Natural killer cell (primary cell): Measurements from ENCODE around the gene WDR77. TPM values are rescaled to one million over a fixed set of nuclear protein-coding genes. Genes with fewer than 3 reads are reported as not detected.

Source experiments
- ATAC-seq, 3 donors: fragments of 150-1000 bp in 2 of 3; fragments of 200-7000 bp in 1 of 3; cut with Tn5 transposase; 1 replicate in 1 of 3; 2 replicates in 2 of 3; pipeline ENCODE4 v1.10.0; 2021; ENCODE audit warnings: mild to moderate bottlenecking in 2 of 3, moderate library complexity in 2 of 3
- DNase-seq, 2 donors: peaks; one replicate each; pipeline versions ENCODE4 v3.0.0 to v3.0.0-alpha.2; 2013 to 2021; ENCODE audit warnings: mixed read lengths in 1 of 2
- H3K27ac ChIP-seq: one replicate; pipeline ENCODE4 v1.5.1; 2013; ENCODE audit warnings: mild to moderate bottlenecking, low read length
- H3K27me3 ChIP-seq: one replicate; pipeline ENCODE4 v1.6.1; 2013; ENCODE audit warnings: low read length; ENCODE audit not compliant: control insufficient read depth, insufficient read depth
- H3K36me3 ChIP-seq: one replicate; pipeline ENCODE4 v1.6.1; 2013; ENCODE audit warnings: low read length; ENCODE audit not compliant: control insufficient read depth, insufficient read depth
- H3K4me1 ChIP-seq: one replicate; pipeline ENCODE4 v1.6.1; 2013; ENCODE audit warnings: low read length; ENCODE audit not compliant: control insufficient read depth, insufficient read depth
- H3K4me3 ChIP-seq: one replicate; pipeline ENCODE4 v1.5.1; 2013; ENCODE audit warnings: low read length
- H3K9me3 ChIP-seq: one replicate; pipeline ENCODE4 v1.6.1; 2013; ENCODE audit warnings: low read length; ENCODE audit not compliant: control insufficient read depth, insufficient read depth
- H3K27ac Mint-ChIP-seq, 2 donors: one replicate each; pipeline ENCODE4 v1.8.0; 2022; ENCODE audit warnings: mild to moderate bottlenecking in 2 of 2, mixed read lengths in 2 of 2, moderate library complexity in 1 of 2
- H3K27me3 Mint-ChIP-seq, 2 donors: one replicate each; pipeline ENCODE4 v1.8.0; 2022; ENCODE audit warnings: low read depth in 2 of 2, mixed read lengths in 2 of 2
- H3K36me3 Mint-ChIP-seq: one replicate; pipeline ENCODE4 v1.8.0; 2022; ENCODE audit warnings: mixed read lengths
- H3K4me1 Mint-ChIP-seq, 2 donors: one replicate each; pipeline ENCODE4 v1.8.0; 2022; ENCODE audit warnings: mixed read lengths in 2 of 2
- H3K4me3 Mint-ChIP-seq: one replicate; pipeline ENCODE4 v1.8.0; 2022; ENCODE audit warnings: mild to moderate bottlenecking, moderate library complexity, mixed read lengths
- H3K9me3 Mint-ChIP-seq, 2 donors: one replicate each; pipeline ENCODE4 v1.8.0; 2022; ENCODE audit warnings: mixed read lengths in 2 of 2
- CTCF ChIP-seq: fragments of 200-600 bp; IDR thresholded peaks from one replicate; pipeline ENCODE4 v1.8.0; 2022; ENCODE audit warnings: antibody characterized with exemption
- WGBS: methylation state at CpG from one replicate; pipeline ENCODE4 v1.1.7; 2013; ENCODE audit warnings: missing lambda C conversion rate; ENCODE audit not compliant: insufficient coverage; 5-methylcytosine and 5-hydroxymethylcytosine counted together
- intact Hi-C: fragments of 100-400 bp; cut with micrococcal nuclease; formaldehyde crosslinking; loops from one replicate; pipeline ENCODE4 v1.14.2; 2022
- total RNA-seq, 4 donors: library from RNA; stranded (reverse); fragments of 120-200 nt in 1 of 4; gene quantifications; one replicate each; pipeline versions ENCODE4 v1.2.3 to v1.2.4, GENCODE V29; 2013 to 2022

The WDR77 gene
- total RNA-seq, 3 donors from 2014 or later (not counting 1 experiment from before 2014, with no cell fraction given) = 15.5 to 20.8 (median 17.8) TPM

- WGBS = no CpG with 5 or more reads among the region's 3 CpGs
- no peaks in the 10 kb centered on the region for H3K27me3 ChIP-seq
- intact Hi-C loops = no loop called here
- no peak overlapping the region for H3K4me3 ChIP-seq
- H3K4me1 Mint-ChIP-seq = peaks cover 53 to 60% of the 10 kb centered on the region in 2 donors
- H3K4me1 ChIP-seq = peaks cover 7% of the 10 kb centered on the region
- no peak for ATAC-seq
- H3K27ac ChIP-seq = no peak overlapping the region
- DNase-seq = no peak
- H3K36me3 ChIP-seq = peaks cover 75% of the 10 kb centered on the region
- TF ChIP-seq CTCF = no peak
- no peaks in the 10 kb centered on the region for H3K36me3 Mint-ChIP-seq
- H3K9me3 ChIP-seq = no peaks in the 10 kb centered on the region
- no peaks in the 10 kb centered on the region for H3K27me3 Mint-ChIP-seq
- no peak overlapping the region for H3K4me3 Mint-ChIP-seq
- no peaks in the 10 kb centered on the region for H3K9me3 Mint-ChIP-seq
- H3K27ac Mint-ChIP-seq = peak overlapping the region; percentile 18 to 32
Measured at GRCh38 chr1:111455642-111456031, 6.6 kb upstream of the WDR77 start.

- Histone ChIP-seq H3K27ac (no peak overlapping the region), H3K9me3 (no peaks in the 10 kb centered on the region), H3K4me3 (no peak overlapping the region), H3K36me3 (peaks cover 71% of the 10 kb centered on the region), H3K4me1 (peaks cover 12% of the 10 kb centered on the region), H3K27me3 (no peaks in the 10 kb centered on the region)
- Mint-ChIP-seq H3K27ac (peak overlapping the region; percentile 18 to 32), H3K4me1 (peaks cover 59 to 65% of the 10 kb centered on the region in 2 donors), H3K36me3 (no peaks in the 10 kb centered on the region), H3K27me3 (no peaks in the 10 kb centered on the region), H3K4me3 (no peak overlapping the region), H3K9me3 (no peaks in the 10 kb centered on the region)
- WGBS = 65% methylated on average over 3 of the region's 5 CpGs
- intact Hi-C loops = no loop called here
- no peak for TF ChIP-seq CTCF
- DNase-seq = no peak
- ATAC-seq = no peak
Measured at GRCh38 chr1:111454859-111455641, 6.0 kb upstream of the WDR77 start.

GRCh38 chr1:111453706-111454105 lies 4.7 kb upstream of the WDR77 start:
- Histone ChIP-seq H3K9me3 (no peaks in the 10 kb centered on the region), H3K27me3 (no peaks in the 10 kb centered on the region), H3K4me1 (peaks cover 15% of the 10 kb centered on the region), H3K27ac (no peak overlapping the region), H3K36me3 (peaks cover 59% of the 10 kb centered on the region), H3K4me3 (no peak overlapping the region)
- peak overlapping the region; percentile 2 to 42 for H3K27ac Mint-ChIP-seq
- ATAC-seq = no peak
- no peaks in the 10 kb centered on the region for H3K9me3 Mint-ChIP-seq
- intact Hi-C loops = no loop called here
- WGBS = 92% methylated on average over 1 of the region's 3 CpGs
- no peaks in the 10 kb centered on the region for H3K36me3 Mint-ChIP-seq
- H3K4me3 Mint-ChIP-seq = no peak overlapping the region
- H3K4me1 Mint-ChIP-seq = peaks cover 71 to 77% of the 10 kb centered on the region in 2 donors
- no peaks in the 10 kb centered on the region for H3K27me3 Mint-ChIP-seq
- DNase-seq = no peak
- no peak for TF ChIP-seq CTCF

- peaks cover 78% of the 10 kb centered on the region in 2 donors for H3K4me1 Mint-ChIP-seq
- intact Hi-C loops = no loop called here
- no peaks in the 10 kb centered on the region for H3K9me3 Mint-ChIP-seq
- Histone ChIP-seq H3K9me3 (no peaks in the 10 kb centered on the region), H3K27ac (no peak overlapping the region), H3K4me1 (peaks cover 20% of the 10 kb centered on the region), H3K27me3 (no peaks in the 10 kb centered on the region), H3K36me3 (peaks cover 48% of the 10 kb centered on the region), H3K4me3 (no peak overlapping the region)
- no peak overlapping the region for H3K4me3 Mint-ChIP-seq
- no peak for ATAC-seq
- no peaks in the 10 kb centered on the region for H3K27me3 Mint-ChIP-seq
- 80% methylated on average over 1 of the region's 3 CpGs for WGBS
- no peak for TF ChIP-seq CTCF
- no peaks in the 10 kb centered on the region for H3K36me3 Mint-ChIP-seq
- H3K27ac Mint-ChIP-seq = no peak overlapping the region
- no peak for DNase-seq
Measured at GRCh38 chr1:111452581-111452980, 3.5 kb upstream of the WDR77 start.
